OCI-LY1 (cell line): ENCODE measurements around the gene MAPK8.

ENCODE experiments used
- H2AFZ ChIP-seq: fragments of 200-600 bp; sonication (generic), shearing (Covaris generic); 2 replicates; pipeline ENCODE4 v1.6.0; 2014; ENCODE audit warnings: antibody characterized with exemption, mild to moderate bottlenecking, low read length
- H3F3A ChIP-seq: fragments of 200-600 bp; sonication (generic), shearing (Covaris generic); 2 replicates; pipeline ENCODE4 v1.6.0; 2014; ENCODE audit warnings: mild to moderate bottlenecking, antibody characterized with exemption, low read length, moderate library complexity; ENCODE audit not compliant: insufficient read depth
- H3K27ac ChIP-seq: fragments of 200-600 bp; sonication (generic); 2 replicates; pipeline ENCODE4 v1.5.1; 2014; ENCODE audit warnings: low read length, mixed run types, mild to moderate bottlenecking, low read depth; ENCODE audit not compliant: poor library complexity, severe bottlenecking
- H3K27me3 ChIP-seq: fragments of 200-600 bp; sonication (generic); 2 replicates; pipeline ENCODE4 v1.6.0; 2014; ENCODE audit warnings: antibody characterized with exemption, mild to moderate bottlenecking, low read length, moderate library complexity; ENCODE audit not compliant: insufficient read depth
- H3K36me3 ChIP-seq: fragments of 200-600 bp; sonication (generic); 2 replicates; pipeline ENCODE4 v1.6.1; 2014; ENCODE audit warnings: mild to moderate bottlenecking, antibody characterized with exemption, low read length, moderate library complexity, mixed read lengths; ENCODE audit not compliant: insufficient read depth
- H3K4me1 ChIP-seq: fragments of 200-600 bp; sonication (generic); 2 replicates; pipeline ENCODE4 v1.5.1; 2014; ENCODE audit warnings: mild to moderate bottlenecking, low read length, moderate library complexity; ENCODE audit not compliant: insufficient read depth, severe bottlenecking
- H3K4me2 ChIP-seq: fragments of 200-600 bp; sonication (generic), shearing (Covaris generic); 2 replicates; pipeline ENCODE4 v1.6.1; 2014; ENCODE audit warnings: low read length
- H3K4me3 ChIP-seq: fragments of 200-600 bp; sonication (generic); 2 replicates; pipeline ENCODE4 v1.5.1; 2014; ENCODE audit warnings: low read length, low read depth, mild to moderate bottlenecking, mixed read lengths; ENCODE audit not compliant: poor library complexity, severe bottlenecking
- H3K79me2 ChIP-seq: fragments of 200-600 bp; shearing (Covaris generic); 2 replicates; pipeline ENCODE4 v1.6.1; 2016; ENCODE audit warnings: mixed run types, low read length, mixed read lengths; ENCODE audit not compliant: insufficient read depth
- H3K9ac ChIP-seq: fragments of 200-600 bp; sonication (generic), shearing (Covaris generic); 2 replicates; pipeline ENCODE4 v1.6.1; 2014; ENCODE audit warnings: mild to moderate bottlenecking, low read length, mixed read lengths
- H3K9me2 ChIP-seq: fragments of 200-600 bp; sonication (generic), shearing (Covaris generic); 2 replicates; pipeline ENCODE4 v1.6.1; 2014; ENCODE audit warnings: low read depth, mild to moderate bottlenecking, low read length, mixed read lengths
- H3K9me3 ChIP-seq: fragments of 200-600 bp; shearing (Covaris generic); 2 replicates; pipeline ENCODE4 v1.6.1; 2014; ENCODE audit warnings: low read length, mixed read lengths
- H4K20me1 ChIP-seq: fragments of 200-600 bp; sonication (generic), shearing (Covaris generic); 2 replicates; pipeline ENCODE4 v1.6.0; 2016; ENCODE audit warnings: mild to moderate bottlenecking, low read length; ENCODE audit not compliant: insufficient read depth
- EZH2 ChIP-seq: fragments of 200-600 bp; sonication (generic), shearing (Covaris generic); IDR thresholded peaks from 2 replicates; pipeline ENCODE4 v1.8.0; 2017; ENCODE audit warnings: borderline replicate concordance, mixed run types, mild to moderate bottlenecking, antibody characterized with exemption, low read length, moderate library complexity, mixed read lengths
- TF ChIP-seq, protein P1 (sequence below): fragments of 200-600 bp; sonication (generic), shearing (Covaris generic); IDR thresholded peaks from 2 replicates; pipeline ENCODE4 v1.5.1; 2017; ENCODE audit warnings: mild to moderate bottlenecking, antibody characterized with exemption, low read length, moderate library complexity, mixed read lengths

MAPK8 gene

DNA sequence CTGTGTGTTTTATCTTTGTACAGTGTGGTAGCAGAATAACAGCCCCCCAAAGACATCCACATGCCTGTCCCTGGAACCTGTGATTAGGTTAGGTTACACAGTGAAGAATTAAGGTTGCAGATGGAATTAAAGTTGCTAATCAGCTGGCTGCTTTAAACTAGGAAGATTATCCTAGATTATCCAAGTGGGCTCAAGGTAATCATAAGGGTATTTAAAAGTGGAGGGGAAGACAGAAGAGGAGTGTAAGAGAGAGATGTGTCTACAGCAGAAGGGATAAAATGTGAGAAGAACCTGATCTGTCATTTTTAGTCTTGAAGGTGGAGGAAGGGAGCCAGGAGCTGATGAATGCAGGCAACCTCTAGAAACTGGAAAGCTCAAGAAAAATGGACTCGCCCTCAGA, 180.8 kb downstream of the MAPK8 start:
- Histone ChIP-seq H3K27me3 (peaks cover 4% of the 10 kb centered on the region; the same call in 1 of the 2 replicates), H3K9ac (no peak overlapping the region), H3K4me2 (no peak overlapping the region), H3K4me1 (no peaks in the 10 kb centered on the region), H3K27ac (no peak overlapping the region), H3K9me3 (no peaks in the 10 kb centered on the region), H3K36me3 (no peaks in the 10 kb centered on the region), H3K79me2 (no peaks in the 10 kb centered on the region), H3K9me2 (no peaks in the 10 kb centered on the region), H2AFZ (no peak overlapping the region), H3F3A (no peaks in the 10 kb centered on the region), H3K4me3 (no peak overlapping the region), H4K20me1 (no peaks in the 10 kb centered on the region; the same call in 1 of the 2 replicates)
- no peak for TF ChIP-seq EZH2
- TF ChIP-seq, protein P1, sequence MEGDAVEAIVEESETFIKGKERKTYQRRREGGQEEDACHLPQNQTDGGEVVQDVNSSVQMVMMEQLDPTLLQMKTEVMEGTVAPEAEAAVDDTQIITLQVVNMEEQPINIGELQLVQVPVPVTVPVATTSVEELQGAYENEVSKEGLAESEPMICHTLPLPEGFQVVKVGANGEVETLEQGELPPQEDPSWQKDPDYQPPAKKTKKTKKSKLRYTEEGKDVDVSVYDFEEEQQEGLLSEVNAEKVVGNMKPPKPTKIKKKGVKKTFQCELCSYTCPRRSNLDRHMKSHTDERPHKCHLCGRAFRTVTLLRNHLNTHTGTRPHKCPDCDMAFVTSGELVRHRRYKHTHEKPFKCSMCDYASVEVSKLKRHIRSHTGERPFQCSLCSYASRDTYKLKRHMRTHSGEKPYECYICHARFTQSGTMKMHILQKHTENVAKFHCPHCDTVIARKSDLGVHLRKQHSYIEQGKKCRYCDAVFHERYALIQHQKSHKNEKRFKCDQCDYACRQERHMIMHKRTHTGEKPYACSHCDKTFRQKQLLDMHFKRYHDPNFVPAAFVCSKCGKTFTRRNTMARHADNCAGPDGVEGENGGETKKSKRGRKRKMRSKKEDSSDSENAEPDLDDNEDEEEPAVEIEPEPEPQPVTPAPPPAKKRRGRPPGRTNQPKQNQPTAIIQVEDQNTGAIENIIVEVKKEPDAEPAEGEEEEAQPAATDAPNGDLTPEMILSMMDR: no peak
